ENCODE data around the gene MGST3. TPM values are rescaled to one million over a fixed set of nuclear protein-coding genes. Genes with fewer than 3 reads are reported as not detected.

The MGST3 gene
- total and polyA plus RNA-seq, 2 of the 4 experiments (the other 2 are of a cell fraction) = 159 to 213 TPM

DNA sequence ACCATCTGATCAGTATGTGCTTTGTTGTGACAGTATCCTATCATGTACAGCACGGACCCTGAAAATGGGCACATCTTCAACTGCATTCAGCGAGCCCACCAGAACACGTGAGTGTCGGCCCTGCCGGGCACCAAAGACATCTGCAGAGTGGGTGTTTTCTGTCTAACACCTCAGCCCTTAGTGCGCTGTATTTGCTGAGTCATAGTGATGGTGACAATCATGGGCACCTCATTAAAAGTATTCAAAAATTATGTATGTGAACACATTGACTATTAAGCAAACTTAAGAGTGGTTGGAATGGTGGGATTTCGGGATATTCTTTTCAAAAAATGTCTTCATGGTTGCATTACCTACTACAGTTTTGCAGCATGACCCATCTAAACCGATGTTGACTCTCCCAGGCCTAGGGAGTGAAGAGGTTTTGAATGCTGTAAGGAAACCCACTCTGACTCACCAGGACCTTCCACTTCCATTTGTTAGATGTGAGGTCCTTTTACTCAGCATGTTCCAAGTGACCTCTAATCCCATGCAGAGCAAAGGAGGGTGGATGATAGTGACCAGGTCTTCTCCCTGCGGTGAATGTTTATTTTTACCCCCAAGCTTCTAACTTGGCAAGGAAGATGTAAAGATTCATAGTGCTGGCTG, 20.1 kb downstream of the MGST3 start:
- no peaks in the 10 kb centered on the region; the same call in 1 of the 2 replicates for H3K4me1 ChIP-seq (ENCODE audit: control insufficient read depth, insufficient read depth, low read length)
- peaks cover 36% of the 10 kb centered on the region for H3K36me3 ChIP-seq (ENCODE audit: control insufficient read depth, insufficient read depth, low read length)
- H2BK15ac ChIP-seq (ENCODE audit: low read depth, low read length) = no peak overlapping the region
- POLR2A ChIA-PET (ENCODE audit: unreplicated experiment) = no interaction called here
- TF ChIP-seq RCOR1 (IDR thresholded peaks at IDR 0.05; ENCODE audit: insufficient replicate concordance, low read length) = no peak
- TF ChIP-seq, protein P1, sequence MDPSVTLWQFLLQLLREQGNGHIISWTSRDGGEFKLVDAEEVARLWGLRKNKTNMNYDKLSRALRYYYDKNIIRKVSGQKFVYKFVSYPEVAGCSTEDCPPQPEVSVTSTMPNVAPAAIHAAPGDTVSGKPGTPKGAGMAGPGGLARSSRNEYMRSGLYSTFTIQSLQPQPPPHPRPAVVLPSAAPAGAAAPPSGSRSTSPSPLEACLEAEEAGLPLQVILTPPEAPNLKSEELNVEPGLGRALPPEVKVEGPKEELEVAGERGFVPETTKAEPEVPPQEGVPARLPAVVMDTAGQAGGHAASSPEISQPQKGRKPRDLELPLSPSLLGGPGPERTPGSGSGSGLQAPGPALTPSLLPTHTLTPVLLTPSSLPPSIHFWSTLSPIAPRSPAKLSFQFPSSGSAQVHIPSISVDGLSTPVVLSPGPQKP (IDR thresholded peaks at IDR 0.05; ENCODE audit: borderline replicate concordance, low read depth, low read length) = no peak
- peak; percentile 39 for TF ChIP-seq MAFK (IDR thresholded peaks at IDR 0.05; ENCODE audit: low read depth, low read length)
- no peak for TF ChIP-seq BHLHE40 (IDR thresholded peaks at IDR 0.05; ENCODE audit: low read depth, low read length)
- peak; percentile 95 for TF ChIP-seq NFE2L2 (IDR thresholded peaks at IDR 0.05; ENCODE audit: low read depth, low read length)
- TF ChIP-seq, protein P2, sequence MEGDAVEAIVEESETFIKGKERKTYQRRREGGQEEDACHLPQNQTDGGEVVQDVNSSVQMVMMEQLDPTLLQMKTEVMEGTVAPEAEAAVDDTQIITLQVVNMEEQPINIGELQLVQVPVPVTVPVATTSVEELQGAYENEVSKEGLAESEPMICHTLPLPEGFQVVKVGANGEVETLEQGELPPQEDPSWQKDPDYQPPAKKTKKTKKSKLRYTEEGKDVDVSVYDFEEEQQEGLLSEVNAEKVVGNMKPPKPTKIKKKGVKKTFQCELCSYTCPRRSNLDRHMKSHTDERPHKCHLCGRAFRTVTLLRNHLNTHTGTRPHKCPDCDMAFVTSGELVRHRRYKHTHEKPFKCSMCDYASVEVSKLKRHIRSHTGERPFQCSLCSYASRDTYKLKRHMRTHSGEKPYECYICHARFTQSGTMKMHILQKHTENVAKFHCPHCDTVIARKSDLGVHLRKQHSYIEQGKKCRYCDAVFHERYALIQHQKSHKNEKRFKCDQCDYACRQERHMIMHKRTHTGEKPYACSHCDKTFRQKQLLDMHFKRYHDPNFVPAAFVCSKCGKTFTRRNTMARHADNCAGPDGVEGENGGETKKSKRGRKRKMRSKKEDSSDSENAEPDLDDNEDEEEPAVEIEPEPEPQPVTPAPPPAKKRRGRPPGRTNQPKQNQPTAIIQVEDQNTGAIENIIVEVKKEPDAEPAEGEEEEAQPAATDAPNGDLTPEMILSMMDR (conservative IDR thresholded peaks at IDR 0.05; ENCODE audit: low read depth, low read length) = no peak
- TF ChIP-seq CEBPB (IDR thresholded peaks at IDR 0.05; ENCODE audit: low read depth, low read length) = no peak
- H3K4me2 ChIP-seq (ENCODE audit: low read depth, low read length) = no peak overlapping the region
- peaks cover 33 to 42% of the 10 kb centered on the region in 2 experiments; a peak in 3 of 4 replicates for H3K79me1 ChIP-seq (ENCODE audit: low read depth in 1 of 2, low read length in 2 of 2)
- H2AFZ ChIP-seq (replicated peaks; ENCODE audit: low read length, poor library complexity) = no peak overlapping the region
- in situ Hi-C loops (cut with MboI; ENCODE audit: low sequenced_read_pairs) = no loop called here
- no peak overlapping the region for H3K4me3 ChIP-seq (ENCODE audit: insufficient read depth, low read depth, low read length)
- H4K20me1 ChIP-seq (ENCODE audit: insufficient read depth, low read length) = peaks cover 25% of the 10 kb centered on the region
- H2BK120ac ChIP-seq (ENCODE audit: low read depth, low read length) = no peak overlapping the region
- H2AK5ac ChIP-seq (ENCODE audit: low read depth, low read length) = no peak overlapping the region
- no peak overlapping the region for H2AK9ac ChIP-seq (replicated peaks; ENCODE audit: low read depth, low read length, poor library complexity)
- H4K8ac ChIP-seq (ENCODE audit: low read depth in 2 of 2, low read length in 2 of 2) = no peak overlapping the region
- dilution Hi-C loops (cut with HindIII; ENCODE audit: low sequenced_read_pairs, unreplicated experiment) = no loop called here
- no peak overlapping the region for H3K9ac ChIP-seq (ENCODE audit: low read depth, low read length)
- ATAC-seq (ENCODE audit: low read depth) (no peak; the same call in 1 of the 2 replicates), DNase-seq (peak; percentile 55)
- no peak overlapping the region for H3K56ac ChIP-seq (ENCODE audit: extremely low read depth, insufficient read depth, low read length)
- H3K9me3 ChIP-seq (ENCODE audit: control insufficient read depth, insufficient read depth, low read length) = no peaks in the 10 kb centered on the region
- peaks cover 8% of the 10 kb centered on the region; the same call in 1 of the 2 replicates for H3K9me1 ChIP-seq (ENCODE audit: insufficient read depth, low read length)
- no peak overlapping the region for H3K4ac ChIP-seq (ENCODE audit: low read depth, low read length)
- no peak overlapping the region for H3K14ac ChIP-seq (replicated peaks; ENCODE audit: low read depth, low read length)
- CTCF ChIA-PET = interaction anchor here (0.6 kb wide), 1 partner anchor 220 kb away, joined by 4 read pairs; no protein-coding TSS in a partner anchor
- no peak overlapping the region for H3K23ac ChIP-seq (ENCODE audit: low read depth, low read length)
- peak overlapping the region; percentile 13 for H2BK5ac ChIP-seq (ENCODE audit: low read depth, low read length, poor library complexity, severe bottlenecking)
- intact Hi-C loops (cut with micrococcal nuclease) = no loop called here
- H3K27me3 ChIP-seq (ENCODE audit: control insufficient read depth, insufficient read depth, low read length) = no peaks in the 10 kb centered on the region
- BruUV-seq (replicated peaks) = no TSS peak
- no peak overlapping the region for H4K5ac ChIP-seq (ENCODE audit: low read depth, low read length)
- no peak overlapping the region for H3K27ac ChIP-seq (ENCODE audit: insufficient read depth, low read length)
- H4K91ac ChIP-seq (ENCODE audit: insufficient read depth, low read depth, low read length) = no peak overlapping the region
- H2BK20ac ChIP-seq (ENCODE audit: low read depth, low read length) = no peak overlapping the region
- H3K18ac ChIP-seq (ENCODE audit: low read depth, low read length) = no peak overlapping the region
- WGBS, 2 experiments (ENCODE audit: extremely low coverage in 2 of 2, insufficient read length in 1 of 2) = no CpG with 5 or more reads among the region's 9 CpGs
